Measurements from ENCODE around the gene LBHD2. TPM values are rescaled to one million over a fixed set of nuclear protein-coding genes. Genes with fewer than 3 reads are reported as not detected.

Gene LBHD2
- total and polyA plus RNA-seq, 2 experiments from 2014 or later = not detected

GRCh38 chr14:103073876-103074728 is 9.9 kb upstream of the LBHD2 start:
- no peaks in the 10 kb centered on the region for H3K9me3 ChIP-seq (ENCODE audit: low read depth)
- H3K4me3 ChIP-seq = no peak overlapping the region
- peaks cover 3% of the 10 kb centered on the region for H3K27me3 ChIP-seq
- H3K36me3 ChIP-seq = no peaks in the 10 kb centered on the region
- no peak overlapping the region for H3K27ac ChIP-seq
- DNase-seq (ENCODE audit: low read depth in 1 of 2, low spot score in 1 of 2) = no peak
- TF ChIP-seq CTCF (IDR thresholded peaks at IDR 0.05; ENCODE audit: low read depth, low read length) = no peak
- no peaks in the 10 kb centered on the region for H3K4me1 ChIP-seq (ENCODE audit: low read depth)

GRCh38 chr14:103074729-103075367 is 9.2 kb upstream of the LBHD2 start:
- Histone ChIP-seq H3K27ac (no peak overlapping the region), H3K27me3 (peaks cover 10% of the 10 kb centered on the region), H3K4me1 (ENCODE audit: low read depth) (no peaks in the 10 kb centered on the region), H3K4me3 (no peak overlapping the region), H3K9me3 (ENCODE audit: low read depth) (no peaks in the 10 kb centered on the region), H3K36me3 (no peaks in the 10 kb centered on the region)
- DNase-seq (ENCODE audit: low read depth in 1 of 2, low spot score in 1 of 2) = peak in 1 of 2 donors; percentile 18
- no peak for TF ChIP-seq CTCF (IDR thresholded peaks at IDR 0.05; ENCODE audit: low read depth, low read length)

- peak; percentile 74 for TF ChIP-seq CTCF (IDR thresholded peaks at IDR 0.05; ENCODE audit: low read depth, low read length)
- Histone ChIP-seq H3K27me3 (peaks cover 44% of the 10 kb centered on the region), H3K36me3 (no peaks in the 10 kb centered on the region), H3K4me1 (ENCODE audit: low read depth) (no peaks in the 10 kb centered on the region), H3K4me3 (no peak overlapping the region), H3K27ac (no peak overlapping the region), H3K9me3 (ENCODE audit: low read depth) (no peaks in the 10 kb centered on the region)
- peak; percentile 83 to 90 for DNase-seq (ENCODE audit: low read depth in 1 of 2, low spot score in 1 of 2)
These were observed 5.6 kb upstream of the LBHD2 start for GRCh38 chr14:103078420-103078749.

GRCh38 chr14:103078860-103079587 is 5.0 kb upstream of the LBHD2 start:
- Histone ChIP-seq H3K9me3 (ENCODE audit: low read depth) (no peaks in the 10 kb centered on the region), H3K36me3 (no peaks in the 10 kb centered on the region), H3K4me3 (no peak overlapping the region), H3K27me3 (peaks cover 51% of the 10 kb centered on the region), H3K4me1 (ENCODE audit: low read depth) (no peaks in the 10 kb centered on the region), H3K27ac (no peak overlapping the region)
- no peak for DNase-seq (ENCODE audit: low read depth in 1 of 2, low spot score in 1 of 2)
- no peak for TF ChIP-seq CTCF (IDR thresholded peaks at IDR 0.05; ENCODE audit: low read depth, low read length)

- no peaks in the 10 kb centered on the region for H3K36me3 ChIP-seq
- no peak for DNase-seq (ENCODE audit: low read depth in 1 of 2, low spot score in 1 of 2)
- H3K9me3 ChIP-seq (ENCODE audit: low read depth) = no peaks in the 10 kb centered on the region
- H3K27me3 ChIP-seq = peaks cover 71% of the 10 kb centered on the region
- H3K4me3 ChIP-seq = no peak overlapping the region
- no peak overlapping the region for H3K27ac ChIP-seq
- H3K4me1 ChIP-seq (ENCODE audit: low read depth) = no peaks in the 10 kb centered on the region
- no peak for TF ChIP-seq CTCF (IDR thresholded peaks at IDR 0.05; ENCODE audit: low read depth, low read length)
These were observed 2.1 kb upstream of the LBHD2 start for GRCh38 chr14:103081951-103082350.

Data from cardiac muscle cell (in vitro differentiated cells and primary cell).